OCI-LY3 (cell line): Measurements from ENCODE around the gene DOK7.

ENCODE experiments used
- H2AFZ ChIP-seq: fragments of 200-600, 300-600 bp; shearing (Covaris generic); 2 replicates; pipeline ENCODE4 v1.6.0; 2014; ENCODE audit warnings: antibody characterized with exemption, low read depth, low read length
- H3K27ac ChIP-seq: fragments of 200-600, 300-600 bp; sonication (generic); 2 replicates; pipeline ENCODE4 v1.5.1; 2014; ENCODE audit warnings: mild to moderate bottlenecking, low read length, moderate library complexity, mixed read lengths
- H3K27me3 ChIP-seq: fragments of 200-600, 300-600 bp; sonication (generic); 2 replicates; pipeline ENCODE4 v1.6.1; 2014; ENCODE audit warnings: low read depth, low read length, mixed read lengths
- H3K36me3 ChIP-seq: fragments of 200-600, 300-600 bp; sonication (generic); replicated peaks from 2 replicates; pipeline ENCODE3; 2014; ENCODE audit warnings: low read depth, low read length, mixed read lengths
- H3K4me1 ChIP-seq: fragments of 300-600, 200-600 bp; sonication (generic); 2 replicates; pipeline ENCODE4 v1.6.1; 2014; ENCODE audit warnings: low read length, mixed read lengths
- H3K4me2 ChIP-seq: fragments of 200-600, 300-600 bp; sonication (generic); 2 replicates; pipeline ENCODE4 v1.6.1; 2014; ENCODE audit warnings: low read length, mixed read lengths
- H3K4me3 ChIP-seq: fragments of 300-600, 200-600 bp; sonication (generic); 2 replicates; pipeline ENCODE4 v1.5.1; 2014; ENCODE audit warnings: antibody characterized with exemption, mild to moderate bottlenecking, low read length, moderate library complexity
- H3K79me2 ChIP-seq: fragments of 300-600, 200-600 bp; shearing (Covaris generic); 2 replicates; pipeline ENCODE4 v1.6.1; 2014; ENCODE audit warnings: mild to moderate bottlenecking, low read length, mixed read lengths
- H3K9ac ChIP-seq: fragments of 300-600, 200-600 bp; shearing (Covaris generic); 2 replicates; pipeline ENCODE4 v1.6.0; 2014; ENCODE audit warnings: mild to moderate bottlenecking, low read length, moderate library complexity
- H3K9me3 ChIP-seq: fragments of 200-600, 300-600 bp; shearing (Covaris generic); 2 replicates; pipeline ENCODE4 v1.6.1; 2014; ENCODE audit warnings: low read length, mixed read lengths; ENCODE audit not compliant: insufficient read depth
- H4K20me1 ChIP-seq: fragments of 200-600, 300-600 bp; sonication (generic); 2 replicates; pipeline ENCODE4 v1.6.1; 2016; ENCODE audit warnings: low read length, mixed read lengths; ENCODE audit not compliant: insufficient read depth
- CTCF ChIP-seq: fragments of 200-600, 300-600 bp; sonication (generic); IDR thresholded peaks from 2 replicates; pipeline ENCODE4 v1.5.1; 2014; ENCODE audit warnings: antibody characterized with exemption, low read length, low read depth
- EZH2phosphoT487 ChIP-seq: fragments of 200-600 bp; shearing (Covaris generic); IDR thresholded peaks from 2 replicates; pipeline ENCODE4 v1.6.1; 2018; ENCODE audit warnings: antibody characterized with exemption, mixed run types, low read depth

DOK7 gene

GRCh38 chr4:3421470-3421869 is 41.6 kb upstream of the DOK7 start:
- peaks cover 28% of the 10 kb centered on the region for H3K36me3 ChIP-seq
- H3K27ac ChIP-seq: no peak overlapping the region
- no peaks in the 10 kb centered on the region for H3K9me3 ChIP-seq
- H4K20me1 ChIP-seq: no peaks in the 10 kb centered on the region
- no peaks in the 10 kb centered on the region for H3K27me3 ChIP-seq
- no peak for TF ChIP-seq EZH2phosphoT487
- TF ChIP-seq CTCF: no peak
- H3K4me2 ChIP-seq: no peak overlapping the region
- no peaks in the 10 kb centered on the region for H3K79me2 ChIP-seq
- H3K4me1 ChIP-seq: no peaks in the 10 kb centered on the region
- no peak overlapping the region for H2AFZ ChIP-seq
- no peak overlapping the region for H3K4me3 ChIP-seq
- H3K9ac ChIP-seq: no peak overlapping the region

- Histone ChIP-seq H3K4me2 (no peak overlapping the region), H3K27me3 (no peaks in the 10 kb centered on the region), H3K4me3 (no peak overlapping the region), H3K36me3 (peaks cover 20% of the 10 kb centered on the region), H2AFZ (no peak overlapping the region), H3K27ac (no peak overlapping the region), H3K9ac (no peak overlapping the region), H3K4me1 (no peaks in the 10 kb centered on the region), H3K9me3 (no peaks in the 10 kb centered on the region), H4K20me1 (no peaks in the 10 kb centered on the region), H3K79me2 (no peaks in the 10 kb centered on the region)
- TF ChIP-seq EZH2phosphoT487: no peak
- TF ChIP-seq CTCF: no peak
Measured at GRCh38 chr4:3422241-3422801, 40.8 kb upstream of the DOK7 start.

GRCh38 chr4:3422808-3423297 is 40.3 kb upstream of the DOK7 start:
- H3K27ac ChIP-seq: no peak overlapping the region
- peaks cover 14% of the 10 kb centered on the region for H3K36me3 ChIP-seq
- no peak overlapping the region for H3K4me3 ChIP-seq
- no peaks in the 10 kb centered on the region for H3K27me3 ChIP-seq
- TF ChIP-seq CTCF (no peak), EZH2phosphoT487 (no peak)
- no peaks in the 10 kb centered on the region for H3K4me1 ChIP-seq
- no peak overlapping the region for H2AFZ ChIP-seq
- no peak overlapping the region for H3K9ac ChIP-seq
- no peak overlapping the region for H3K4me2 ChIP-seq
- no peaks in the 10 kb centered on the region for H4K20me1 ChIP-seq
- H3K9me3 ChIP-seq: no peaks in the 10 kb centered on the region
- H3K79me2 ChIP-seq: no peaks in the 10 kb centered on the region

- Histone ChIP-seq H4K20me1 (no peaks in the 10 kb centered on the region), H3K4me1 (no peaks in the 10 kb centered on the region), H3K27ac (no peak overlapping the region), H3K9ac (no peak overlapping the region), H3K36me3 (peaks cover 10% of the 10 kb centered on the region), H3K27me3 (no peaks in the 10 kb centered on the region), H3K4me2 (no peak overlapping the region), H3K9me3 (no peaks in the 10 kb centered on the region), H3K79me2 (no peaks in the 10 kb centered on the region), H3K4me3 (no peak overlapping the region), H2AFZ (no peak overlapping the region)
- TF ChIP-seq EZH2phosphoT487 (no peak), CTCF (no peak)
Measured at GRCh38 chr4:3423406-3423805, 39.7 kb upstream of the DOK7 start.
